Astrocyte (in vitro differentiated cells and primary cell): Measurements from ENCODE around the gene CCSER1. TPM values are rescaled to one million over a fixed set of nuclear protein-coding genes. Genes with fewer than 3 reads are reported as not detected.

Experiments used
- DNase-seq: peaks from one replicate; pipeline ENCODE4 v3.0.0-alpha.2; 2010; ENCODE audit warnings: low read depth
- FAIRE-seq: peaks from 2 replicates; lab custom pipeline; 2011; peaks lifted over from hg19 to GRCh38; lab: Jason Lieb, UNC
- H2AFZ ChIP-seq: 2 replicates; pipeline ENCODE4 v1.6.0; 2012; ENCODE audit warnings: low read depth, low read length, inconsistent platforms
- H3K27ac ChIP-seq: 2 replicates; pipeline ENCODE4 v1.5.1; 2011; ENCODE audit warnings: low read depth, low read length, inconsistent platforms
- H3K27me3 ChIP-seq: 2 replicates; pipeline ENCODE4 v1.6.0; 2011; ENCODE audit warnings: low read length, inconsistent platforms; ENCODE audit not compliant: insufficient read depth
- H3K36me3 ChIP-seq: 2 replicates; pipeline ENCODE4 v1.5.1; 2011; ENCODE audit warnings: low read length, inconsistent platforms; ENCODE audit not compliant: insufficient read depth
- H3K4me1 ChIP-seq: 2 replicates; pipeline ENCODE4 v1.5.1; 2011; ENCODE audit warnings: low read length, inconsistent platforms; ENCODE audit not compliant: insufficient read depth
- H3K4me2 ChIP-seq: 2 replicates; pipeline ENCODE4 v1.6.0; 2012; ENCODE audit warnings: low read length, inconsistent platforms
- H3K4me3 ChIP-seq: 2 replicates; pipeline ENCODE4 v1.5.1; 2011; ENCODE audit warnings: low read depth, mild to moderate bottlenecking, low read length, inconsistent platforms; ENCODE audit not compliant: insufficient read depth
- H3K79me2 ChIP-seq: 2 replicates; pipeline ENCODE4 v1.6.0; 2012; ENCODE audit warnings: mild to moderate bottlenecking, low read length, inconsistent platforms; ENCODE audit not compliant: insufficient read depth
- H3K9ac ChIP-seq: 2 replicates; pipeline ENCODE4 v1.6.0; 2012; ENCODE audit warnings: mild to moderate bottlenecking, low read length, inconsistent platforms
- H3K9me3 ChIP-seq: 2 replicates; pipeline ENCODE4 v1.5.1; 2012; ENCODE audit warnings: low read depth, mild to moderate bottlenecking, low read length, inconsistent platforms; ENCODE audit not compliant: insufficient read depth
- H4K20me1 ChIP-seq: 2 replicates; pipeline ENCODE4 v1.6.0; 2012; ENCODE audit warnings: low read length, inconsistent platforms; ENCODE audit not compliant: insufficient read depth
- H3K27ac Mint-ChIP-seq: one replicate; pipeline ENCODE4 v1.8.0; 2021; ENCODE audit warnings: mild to moderate bottlenecking, mixed read lengths; ENCODE audit not compliant: unreplicated experiment
- H3K27me3 Mint-ChIP-seq: one replicate; pipeline ENCODE4 v1.8.0; 2021; ENCODE audit warnings: low read depth, mixed read lengths; ENCODE audit not compliant: unreplicated experiment
- H3K36me3 Mint-ChIP-seq: one replicate; pipeline ENCODE4 v1.8.0; 2021; ENCODE audit warnings: low read depth, mixed read lengths; ENCODE audit not compliant: unreplicated experiment
- H3K4me1 Mint-ChIP-seq: one replicate; pipeline ENCODE4 v1.8.0; 2021; ENCODE audit warnings: low read depth, mixed read lengths; ENCODE audit not compliant: unreplicated experiment
- H3K4me3 Mint-ChIP-seq: one replicate; pipeline ENCODE4 v1.8.0; 2021; ENCODE audit warnings: mild to moderate bottlenecking, moderate library complexity, mixed read lengths; ENCODE audit not compliant: unreplicated experiment
- H3K9me3 Mint-ChIP-seq: one replicate; pipeline ENCODE4 v1.8.0; 2021; ENCODE audit warnings: mild to moderate bottlenecking, mixed read lengths; ENCODE audit not compliant: unreplicated experiment
- EZH2 ChIP-seq: IDR thresholded peaks from 2 replicates; pipeline ENCODE4 v1.6.1; 2012; ENCODE audit warnings: mild to moderate bottlenecking, low read length, inconsistent platforms; ENCODE audit not compliant: insufficient read depth
- total RNA-seq: library from RNA; stranded (reverse); gene quantifications from 2 replicates; pipeline ENCODE4 v1.2.1, GENCODE V29; 2021
- TF ChIP-seq, protein P1 (sequence below): IDR thresholded peaks from 2 replicates; pipeline ENCODE4 v1.5.1; 2011; ENCODE audit warnings: low read depth, mild to moderate bottlenecking, inconsistent platforms, low read length, moderate library complexity; ENCODE audit not compliant: insufficient read depth

Gene CCSER1
- total RNA-seq, 1 donor from 2014 or later, result 2.2 TPM

DNA sequence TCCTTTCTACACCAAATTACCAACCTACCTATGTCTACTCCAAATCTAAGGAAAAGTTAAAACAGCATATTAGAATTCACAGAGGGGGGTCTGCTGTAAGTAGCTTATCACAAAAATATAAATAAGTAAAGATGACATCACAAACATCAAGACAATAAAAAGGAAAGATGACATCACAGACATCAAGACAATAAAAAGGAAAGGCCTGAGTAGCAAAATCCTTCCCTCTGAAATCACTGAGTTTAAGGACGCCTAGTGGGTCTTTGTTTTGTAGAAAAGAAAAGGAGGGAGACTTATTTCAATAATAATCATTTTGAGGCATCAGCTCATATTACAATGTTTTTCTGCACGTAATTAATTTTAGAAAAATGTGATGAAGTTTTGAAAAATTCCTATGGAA, 1469.5 kb downstream of the CCSER1 start:
- H3K9me3 Mint-ChIP-seq, result no peaks in the 10 kb centered on the region
- no peaks in the 10 kb centered on the region for H3K27me3 Mint-ChIP-seq
- Histone ChIP-seq H4K20me1 (no peaks in the 10 kb centered on the region), H3K9ac (no peak overlapping the region), H3K36me3 (no peaks in the 10 kb centered on the region), H3K27ac (no peak overlapping the region), H2AFZ (no peak overlapping the region), H3K4me1 (no peaks in the 10 kb centered on the region), H3K79me2 (no peaks in the 10 kb centered on the region), H3K9me3 (no peaks in the 10 kb centered on the region), H3K4me3 (no peak overlapping the region), H3K4me2 (no peak overlapping the region), H3K27me3 (no peaks in the 10 kb centered on the region)
- DNase-seq (no peak), FAIRE-seq (no peak)
- no peak overlapping the region for H3K27ac Mint-ChIP-seq
- TF ChIP-seq EZH2, result no peak
- TF ChIP-seq, protein P1, sequence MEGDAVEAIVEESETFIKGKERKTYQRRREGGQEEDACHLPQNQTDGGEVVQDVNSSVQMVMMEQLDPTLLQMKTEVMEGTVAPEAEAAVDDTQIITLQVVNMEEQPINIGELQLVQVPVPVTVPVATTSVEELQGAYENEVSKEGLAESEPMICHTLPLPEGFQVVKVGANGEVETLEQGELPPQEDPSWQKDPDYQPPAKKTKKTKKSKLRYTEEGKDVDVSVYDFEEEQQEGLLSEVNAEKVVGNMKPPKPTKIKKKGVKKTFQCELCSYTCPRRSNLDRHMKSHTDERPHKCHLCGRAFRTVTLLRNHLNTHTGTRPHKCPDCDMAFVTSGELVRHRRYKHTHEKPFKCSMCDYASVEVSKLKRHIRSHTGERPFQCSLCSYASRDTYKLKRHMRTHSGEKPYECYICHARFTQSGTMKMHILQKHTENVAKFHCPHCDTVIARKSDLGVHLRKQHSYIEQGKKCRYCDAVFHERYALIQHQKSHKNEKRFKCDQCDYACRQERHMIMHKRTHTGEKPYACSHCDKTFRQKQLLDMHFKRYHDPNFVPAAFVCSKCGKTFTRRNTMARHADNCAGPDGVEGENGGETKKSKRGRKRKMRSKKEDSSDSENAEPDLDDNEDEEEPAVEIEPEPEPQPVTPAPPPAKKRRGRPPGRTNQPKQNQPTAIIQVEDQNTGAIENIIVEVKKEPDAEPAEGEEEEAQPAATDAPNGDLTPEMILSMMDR, result no peak
- H3K4me3 Mint-ChIP-seq, result no peak overlapping the region
- no peaks in the 10 kb centered on the region for H3K4me1 Mint-ChIP-seq
- H3K36me3 Mint-ChIP-seq, result no peaks in the 10 kb centered on the region

DNA sequence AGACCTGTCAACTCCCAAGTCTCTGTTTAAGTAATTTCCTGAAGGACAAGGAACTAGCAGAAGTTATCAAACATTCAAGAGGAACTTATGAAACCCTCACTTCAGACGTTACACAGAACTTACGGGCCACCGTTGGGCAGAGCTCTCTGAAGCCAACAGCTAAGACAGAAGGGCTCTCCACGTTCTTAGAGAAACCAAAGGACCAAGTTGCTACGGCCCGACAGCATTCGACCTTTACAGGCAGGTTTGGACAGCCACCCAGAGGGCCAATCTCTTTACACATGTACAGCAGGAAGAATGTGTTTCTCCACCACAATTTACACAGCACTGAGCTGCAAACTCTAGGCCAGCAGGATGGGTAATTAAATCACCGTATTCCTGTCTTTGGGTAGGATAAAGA, 1471.5 kb downstream of the CCSER1 start:
- Histone ChIP-seq H3K27me3 (no peaks in the 10 kb centered on the region), H3K4me2 (no peak overlapping the region), H3K9ac (no peak overlapping the region), H3K4me3 (no peak overlapping the region), H3K4me1 (no peaks in the 10 kb centered on the region), H3K79me2 (no peaks in the 10 kb centered on the region), H3K9me3 (no peaks in the 10 kb centered on the region), H2AFZ (no peak overlapping the region), H4K20me1 (no peaks in the 10 kb centered on the region), H3K36me3 (no peaks in the 10 kb centered on the region), H3K27ac (no peak overlapping the region)
- no peak overlapping the region for H3K4me3 Mint-ChIP-seq
- H3K9me3 Mint-ChIP-seq, result no peaks in the 10 kb centered on the region
- no peak for TF ChIP-seq EZH2
- TF ChIP-seq, protein P1, result no peak
- no peaks in the 10 kb centered on the region for H3K27me3 Mint-ChIP-seq
- FAIRE-seq (no peak), DNase-seq (no peak)
- no peak overlapping the region for H3K27ac Mint-ChIP-seq
- H3K36me3 Mint-ChIP-seq, result no peaks in the 10 kb centered on the region
- H3K4me1 Mint-ChIP-seq, result no peaks in the 10 kb centered on the region

DNA sequence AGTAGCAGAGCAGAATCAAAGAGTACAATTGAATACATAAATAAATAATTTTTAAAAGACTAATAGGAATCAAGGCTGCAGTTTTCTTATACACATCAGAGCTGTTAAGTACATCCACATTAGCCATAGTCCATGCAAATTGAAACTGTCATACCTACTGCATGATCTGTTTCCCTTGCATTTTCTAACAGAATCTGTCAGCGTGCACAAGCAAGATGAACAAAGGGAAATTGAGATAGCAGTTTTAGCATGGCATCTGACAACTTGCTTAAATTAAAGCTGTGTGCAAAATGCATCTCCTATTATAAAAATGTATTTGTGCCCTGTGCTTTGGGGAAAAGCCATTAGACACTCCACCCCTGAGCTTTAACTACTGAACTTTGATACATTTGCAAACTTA, 1473.1 kb downstream of the CCSER1 start:
- no peaks in the 10 kb centered on the region for H3K4me1 ChIP-seq
- H2AFZ ChIP-seq, result no peak overlapping the region
- DNase-seq, result no peak
- no peaks in the 10 kb centered on the region for H3K9me3 ChIP-seq
- no peak overlapping the region for H3K4me3 Mint-ChIP-seq
- no peaks in the 10 kb centered on the region for H3K9me3 Mint-ChIP-seq
- no peaks in the 10 kb centered on the region for H3K4me1 Mint-ChIP-seq
- no peak overlapping the region for H3K9ac ChIP-seq
- no peaks in the 10 kb centered on the region for H4K20me1 ChIP-seq
- H3K4me3 ChIP-seq, result no peak overlapping the region
- no peaks in the 10 kb centered on the region for H3K27me3 ChIP-seq
- TF ChIP-seq, protein P1, result no peak
- TF ChIP-seq EZH2, result no peak
- H3K27ac ChIP-seq, result no peak overlapping the region
- H3K27ac Mint-ChIP-seq, result no peak overlapping the region
- no peaks in the 10 kb centered on the region for H3K27me3 Mint-ChIP-seq
- no peak overlapping the region for H3K4me2 ChIP-seq
- no peaks in the 10 kb centered on the region for H3K36me3 ChIP-seq
- no peaks in the 10 kb centered on the region for H3K79me2 ChIP-seq
- no peak for FAIRE-seq
- H3K36me3 Mint-ChIP-seq, result no peaks in the 10 kb centered on the region
